Measurements from ENCODE around the gene GAGE12H.

DNA sequence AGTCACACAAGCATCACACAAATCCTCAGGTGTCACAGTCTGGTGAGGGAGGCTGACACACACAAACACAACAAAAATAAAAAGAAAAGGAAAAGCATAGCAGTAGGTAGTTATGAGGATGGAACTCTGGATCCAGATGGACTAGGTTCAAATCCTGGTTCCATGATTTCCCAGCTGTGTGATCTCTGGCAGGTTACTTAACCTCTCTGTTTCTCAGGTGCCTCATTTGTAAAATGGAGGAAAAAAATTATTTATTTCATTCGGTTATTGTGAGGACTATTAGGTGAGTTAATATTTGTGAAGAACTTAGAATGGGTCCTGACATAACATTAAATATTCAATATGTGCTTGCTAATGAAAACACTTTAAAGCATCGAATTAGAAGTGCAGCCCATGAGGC, 38.8 kb downstream of the GAGE12H start:
- TF ChIP-seq, protein P1, sequence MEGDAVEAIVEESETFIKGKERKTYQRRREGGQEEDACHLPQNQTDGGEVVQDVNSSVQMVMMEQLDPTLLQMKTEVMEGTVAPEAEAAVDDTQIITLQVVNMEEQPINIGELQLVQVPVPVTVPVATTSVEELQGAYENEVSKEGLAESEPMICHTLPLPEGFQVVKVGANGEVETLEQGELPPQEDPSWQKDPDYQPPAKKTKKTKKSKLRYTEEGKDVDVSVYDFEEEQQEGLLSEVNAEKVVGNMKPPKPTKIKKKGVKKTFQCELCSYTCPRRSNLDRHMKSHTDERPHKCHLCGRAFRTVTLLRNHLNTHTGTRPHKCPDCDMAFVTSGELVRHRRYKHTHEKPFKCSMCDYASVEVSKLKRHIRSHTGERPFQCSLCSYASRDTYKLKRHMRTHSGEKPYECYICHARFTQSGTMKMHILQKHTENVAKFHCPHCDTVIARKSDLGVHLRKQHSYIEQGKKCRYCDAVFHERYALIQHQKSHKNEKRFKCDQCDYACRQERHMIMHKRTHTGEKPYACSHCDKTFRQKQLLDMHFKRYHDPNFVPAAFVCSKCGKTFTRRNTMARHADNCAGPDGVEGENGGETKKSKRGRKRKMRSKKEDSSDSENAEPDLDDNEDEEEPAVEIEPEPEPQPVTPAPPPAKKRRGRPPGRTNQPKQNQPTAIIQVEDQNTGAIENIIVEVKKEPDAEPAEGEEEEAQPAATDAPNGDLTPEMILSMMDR (conservative IDR thresholded peaks at IDR 0.05; ENCODE audit: low read depth, low read length) = no peak
- TF ChIP-seq EZH2 (IDR thresholded peaks at IDR 0.05; ENCODE audit: borderline replicate concordance, low read depth, low read length, poor library complexity, severe bottlenecking) = no peak
